Measurements from ENCODE around the gene SCRN3.

DNA sequence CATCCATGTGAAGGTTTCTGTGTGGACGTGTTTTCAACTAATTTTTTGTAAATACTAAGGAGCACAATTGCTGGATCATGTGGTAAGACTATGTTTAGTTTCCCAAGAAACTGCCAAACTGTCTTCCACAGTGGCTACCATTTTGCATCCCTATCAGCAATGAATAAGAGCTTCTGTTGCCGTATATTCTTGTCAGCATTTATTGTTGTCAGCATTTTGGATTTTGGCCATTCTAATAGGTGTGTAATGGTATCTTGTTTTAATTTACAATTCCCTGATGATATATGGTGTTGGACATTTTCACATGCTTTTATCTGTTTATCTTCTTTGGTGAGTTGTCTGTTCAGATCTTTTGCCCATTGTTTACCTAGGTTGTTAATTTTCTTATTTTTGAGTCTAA is 34.5 kb downstream of the SCRN3 start:
- TF ChIP-seq, protein P1, sequence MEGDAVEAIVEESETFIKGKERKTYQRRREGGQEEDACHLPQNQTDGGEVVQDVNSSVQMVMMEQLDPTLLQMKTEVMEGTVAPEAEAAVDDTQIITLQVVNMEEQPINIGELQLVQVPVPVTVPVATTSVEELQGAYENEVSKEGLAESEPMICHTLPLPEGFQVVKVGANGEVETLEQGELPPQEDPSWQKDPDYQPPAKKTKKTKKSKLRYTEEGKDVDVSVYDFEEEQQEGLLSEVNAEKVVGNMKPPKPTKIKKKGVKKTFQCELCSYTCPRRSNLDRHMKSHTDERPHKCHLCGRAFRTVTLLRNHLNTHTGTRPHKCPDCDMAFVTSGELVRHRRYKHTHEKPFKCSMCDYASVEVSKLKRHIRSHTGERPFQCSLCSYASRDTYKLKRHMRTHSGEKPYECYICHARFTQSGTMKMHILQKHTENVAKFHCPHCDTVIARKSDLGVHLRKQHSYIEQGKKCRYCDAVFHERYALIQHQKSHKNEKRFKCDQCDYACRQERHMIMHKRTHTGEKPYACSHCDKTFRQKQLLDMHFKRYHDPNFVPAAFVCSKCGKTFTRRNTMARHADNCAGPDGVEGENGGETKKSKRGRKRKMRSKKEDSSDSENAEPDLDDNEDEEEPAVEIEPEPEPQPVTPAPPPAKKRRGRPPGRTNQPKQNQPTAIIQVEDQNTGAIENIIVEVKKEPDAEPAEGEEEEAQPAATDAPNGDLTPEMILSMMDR (IDR thresholded peaks at IDR 0.05): no peak
- TF ChIP-seq EP300 (IDR thresholded peaks at IDR 0.05) (no peak), POLR2AphosphoS5 (IDR thresholded peaks at IDR 0.05) (no peak)

Data from stomach (tissue), 4 donors.